ENCODE data around the gene PABPN1L. TPM values are rescaled to one million over a fixed set of nuclear protein-coding genes. Genes with fewer than 3 reads are reported as not detected.
"Not testable (repeated sequence)": the region's sequence is repeated elsewhere in the genome, so short reads cannot be mapped to it uniquely, and the experiment has no call there.

Gene PABPN1L
- total and polyA plus RNA-seq, 7 donors: not detected

DNA sequence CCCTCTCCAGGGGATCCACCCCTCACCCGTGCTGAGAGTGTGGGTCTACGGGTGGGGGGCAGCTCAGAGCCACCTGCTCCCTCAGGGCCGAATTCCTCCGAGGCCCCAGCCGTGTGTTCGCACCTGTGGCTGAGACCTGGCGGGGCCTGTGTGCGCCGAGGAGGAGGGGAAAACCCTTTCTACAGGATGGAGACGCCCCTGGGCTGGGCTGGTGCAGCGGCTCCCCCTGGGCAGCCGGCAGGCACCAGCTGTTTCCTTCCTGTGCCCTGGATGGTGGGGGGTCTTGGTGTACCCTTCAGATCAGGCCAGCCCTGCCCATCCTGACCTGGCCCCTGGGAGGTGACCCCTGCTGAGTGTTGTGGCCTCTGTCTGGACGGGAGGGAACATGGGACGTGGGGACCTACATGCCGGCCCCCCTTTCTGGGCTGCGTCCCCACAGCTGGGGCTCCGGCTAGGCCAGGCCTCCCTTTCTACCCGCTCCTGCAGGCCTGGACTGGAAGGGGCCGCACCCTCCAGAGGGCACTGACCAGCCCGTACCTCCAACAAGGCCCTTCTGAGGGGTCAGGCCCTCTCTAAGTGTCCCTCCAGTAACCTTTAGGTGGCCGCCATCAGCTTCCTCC lies 28.3 kb upstream of the PABPN1L start:
- peak overlapping the region; percentile 86 for H3K27ac ChIP-seq
- H3K9me3 ChIP-seq: no peaks in the 10 kb centered on the region
- H3K4me1 ChIP-seq: peaks cover 42% of the 10 kb centered on the region
- peak overlapping the region; percentile 49 for H3K4me3 ChIP-seq
- peaks cover 0 to 28% of the 10 kb centered on the region in 2 donors for H3K36me3 ChIP-seq (ENCODE audit: insufficient read depth in 1 of 2, low read depth in 1 of 2)
- DNase-seq (no peak), ATAC-seq (no peak)
- 45 to 69% (median 60%) methylated on average over 16 to 21 of the region's 21 CpGs for WGBS, 3 donors
- intact Hi-C loops (cut with DNase I): no loop called here
- no peaks in the 10 kb centered on the region for H3K27me3 ChIP-seq (ENCODE audit: insufficient read depth in 3 of 3, low read length in 2 of 3)
- TF ChIP-seq, protein P1, sequence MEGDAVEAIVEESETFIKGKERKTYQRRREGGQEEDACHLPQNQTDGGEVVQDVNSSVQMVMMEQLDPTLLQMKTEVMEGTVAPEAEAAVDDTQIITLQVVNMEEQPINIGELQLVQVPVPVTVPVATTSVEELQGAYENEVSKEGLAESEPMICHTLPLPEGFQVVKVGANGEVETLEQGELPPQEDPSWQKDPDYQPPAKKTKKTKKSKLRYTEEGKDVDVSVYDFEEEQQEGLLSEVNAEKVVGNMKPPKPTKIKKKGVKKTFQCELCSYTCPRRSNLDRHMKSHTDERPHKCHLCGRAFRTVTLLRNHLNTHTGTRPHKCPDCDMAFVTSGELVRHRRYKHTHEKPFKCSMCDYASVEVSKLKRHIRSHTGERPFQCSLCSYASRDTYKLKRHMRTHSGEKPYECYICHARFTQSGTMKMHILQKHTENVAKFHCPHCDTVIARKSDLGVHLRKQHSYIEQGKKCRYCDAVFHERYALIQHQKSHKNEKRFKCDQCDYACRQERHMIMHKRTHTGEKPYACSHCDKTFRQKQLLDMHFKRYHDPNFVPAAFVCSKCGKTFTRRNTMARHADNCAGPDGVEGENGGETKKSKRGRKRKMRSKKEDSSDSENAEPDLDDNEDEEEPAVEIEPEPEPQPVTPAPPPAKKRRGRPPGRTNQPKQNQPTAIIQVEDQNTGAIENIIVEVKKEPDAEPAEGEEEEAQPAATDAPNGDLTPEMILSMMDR (IDR thresholded peaks at IDR 0.05): no peak

DNA sequence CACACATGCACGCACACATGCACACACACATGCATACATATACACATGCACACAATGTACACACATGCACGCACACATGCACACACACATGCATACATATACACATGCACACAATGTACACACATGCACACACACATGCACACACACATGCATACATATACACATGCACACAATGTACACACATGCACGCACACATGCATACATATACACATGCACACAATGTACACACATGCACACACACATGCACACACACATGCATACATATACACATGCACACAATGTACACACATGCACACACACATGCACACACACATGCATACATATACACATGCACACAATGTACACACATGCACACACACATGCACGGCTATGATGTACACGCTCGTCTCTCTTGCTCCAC lies 27.8 kb upstream of the PABPN1L start:
- WGBS, 3 donors: 74 to 91% (median 75%) methylated on average over 4 to 5 of the region's 6 CpGs
- H3K9me3 ChIP-seq; H3K27ac ChIP-seq; H3K27me3 ChIP-seq (ENCODE audit: insufficient read depth in 3 of 3, low read length in 2 of 3); DNase-seq; ATAC-seq; intact Hi-C loops (cut with DNase I): not testable (repeated sequence)
- H3K4me3 ChIP-seq: peak overlapping the region; percentile 49
- peaks cover 0 to 28% of the 10 kb centered on the region in 2 donors for H3K36me3 ChIP-seq (ENCODE audit: insufficient read depth in 1 of 2, low read depth in 1 of 2)
- H3K4me1 ChIP-seq: peaks cover 42% of the 10 kb centered on the region

- WGBS, 3 donors: 36 to 46% (median 45%) methylated on average over 18 to 19 of the region's 19 CpGs
- ATAC-seq (peak; percentile 57 to 67 (median 61)), DNase-seq (peak in 1 of 2 donors; percentile 81)
- peak overlapping the region; percentile 47 for H3K27ac ChIP-seq
- intact Hi-C loops (cut with DNase I): no loop called here
- no peaks in the 10 kb centered on the region for H3K27me3 ChIP-seq (ENCODE audit: insufficient read depth in 3 of 3, low read length in 2 of 3)
- no peaks in the 10 kb centered on the region for H3K9me3 ChIP-seq
- peaks cover 0 to 28% of the 10 kb centered on the region in 2 donors for H3K36me3 ChIP-seq (ENCODE audit: insufficient read depth in 1 of 2, low read depth in 1 of 2)
- peaks cover 42% of the 10 kb centered on the region for H3K4me1 ChIP-seq
- TF ChIP-seq, protein P1 (IDR thresholded peaks at IDR 0.05): peak; percentile 28
- H3K4me3 ChIP-seq: no peak overlapping the region
Measured at GRCh38 chr16:88893127-88893968, 26.9 kb upstream of the PABPN1L start.

GRCh38 chr16:88892065-88892464 lies 25.6 kb upstream of the PABPN1L start:
- Histone ChIP-seq H3K9me3 (no peaks in the 10 kb centered on the region), H3K4me3 (no peak overlapping the region), H3K27ac (peak overlapping the region; percentile 47), H3K27me3 (ENCODE audit: insufficient read depth in 3 of 3, low read length in 2 of 3) (no peaks in the 10 kb centered on the region), H3K4me1 (peaks cover 47% of the 10 kb centered on the region), H3K36me3 (ENCODE audit: insufficient read depth in 1 of 2, low read depth in 1 of 2) (peaks cover 0 to 28% of the 10 kb centered on the region in 2 donors)
- 79 to 86% (median 86%) methylated on average over 20 of the region's 20 CpGs for WGBS, 3 donors
- no peak for DNase-seq
- TF ChIP-seq, protein P1 (IDR thresholded peaks at IDR 0.05): no peak
- no peak for ATAC-seq
- intact Hi-C loops (cut with DNase I): no loop called here

- Histone ChIP-seq H3K4me3 (no peak overlapping the region), H3K9me3 (no peaks in the 10 kb centered on the region), H3K27me3 (ENCODE audit: insufficient read depth in 3 of 3, low read length in 2 of 3) (no peaks in the 10 kb centered on the region), H3K4me1 (peaks cover 49% of the 10 kb centered on the region), H3K27ac (no peak overlapping the region), H3K36me3 (ENCODE audit: insufficient read depth in 1 of 2, low read depth in 1 of 2) (peaks cover 0 to 28% of the 10 kb centered on the region in 2 donors)
- no peak for ATAC-seq
- TF ChIP-seq, protein P1 (IDR thresholded peaks at IDR 0.05): no peak
- WGBS, 3 donors: 84 to 95% (median 91%) methylated on average over 16 of the region's 16 CpGs
- DNase-seq: no peak
- intact Hi-C loops (cut with DNase I): no loop called here
Measured at GRCh38 chr16:88891083-88891482, 24.6 kb upstream of the PABPN1L start.

DNA sequence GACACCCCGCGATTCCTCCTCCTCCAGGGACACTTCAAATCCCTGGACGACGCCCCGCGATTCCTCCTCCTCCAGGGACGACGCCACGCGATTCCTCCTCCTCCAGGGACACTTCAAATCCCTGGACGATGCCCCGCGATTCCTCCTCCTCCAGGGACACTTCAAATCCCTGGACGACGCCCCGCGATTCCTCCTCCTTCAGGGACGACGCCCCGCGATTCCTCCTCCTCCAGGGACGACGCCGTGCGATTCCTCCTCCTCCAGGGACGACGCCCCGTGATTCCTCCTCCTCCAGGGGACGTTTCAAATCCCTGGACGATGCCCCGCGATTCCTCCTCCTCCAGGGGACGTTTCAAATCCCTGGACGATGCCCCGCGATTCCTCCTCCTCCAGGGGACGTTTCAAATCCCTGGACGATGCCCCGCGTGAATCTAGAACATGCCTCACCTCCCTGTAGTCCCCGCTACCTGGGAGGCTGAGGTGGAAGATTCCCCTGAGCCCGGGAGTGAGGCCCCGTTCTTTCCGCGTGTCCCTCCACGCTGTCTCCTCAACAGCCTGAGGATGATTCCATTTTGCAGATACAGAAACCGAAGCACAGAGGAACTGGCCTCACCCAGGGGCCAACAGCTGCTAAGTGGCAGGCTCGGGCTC lies 23.4 kb upstream of the PABPN1L start:
- H3K27me3 ChIP-seq (ENCODE audit: insufficient read depth in 3 of 3, low read length in 2 of 3); H3K9me3 ChIP-seq; DNase-seq; intact Hi-C loops (cut with DNase I); H3K4me3 ChIP-seq; ATAC-seq; H3K27ac ChIP-seq: not testable (repeated sequence)
- 88 to 92% (median 91%) methylated on average over 48 of the region's 48 CpGs for WGBS, 3 donors
- peaks cover 0 to 26% of the 10 kb centered on the region in 2 donors for H3K36me3 ChIP-seq (ENCODE audit: insufficient read depth in 1 of 2, low read depth in 1 of 2)
- H3K4me1 ChIP-seq: peaks cover 49% of the 10 kb centered on the region

Measured in psoas muscle (tissue), 8 donors.